K562 (cell line): ENCODE measurements around the gene PIM3. TPM values are rescaled to one million over a fixed set of nuclear protein-coding genes. Genes with fewer than 3 reads are reported as not detected.
A peak's percentile ranks its signal among the peaks of the same experiment; 100 is the strongest.

Experiments
- ATAC-seq: fragments of 200-7000 bp; cut with Tn5 transposase; 3 replicates; pipeline ENCODE4 v1.9.1; 2020; ENCODE audit warnings: moderate library complexity
- BruUV-seq: library from RNA; stranded (reverse); fragments of 400-500 nt; replicated peaks from 2 replicates; lab custom pipeline; 2021; lab: Mats Ljungman, UMichigan
- CTCF ChIA-PET: fragments of 300-600 bp; formaldehyde crosslinking; extraction: SDS; loops from one replicate; lab custom pipeline; 2021; ENCODE audit warnings: low intra/inter-chr PET ratio; lab: Yijun Ruan, JAX
- POLR2A ChIA-PET: fragments of 300-600, 350-650 bp; sonication (Branson Sonifier 250); formaldehyde crosslinking; extraction: SDS; loops from one replicate; lab custom pipeline; 2021; ENCODE audit warnings: antibody characterized with exemption, inconsistent platforms; lab: Yijun Ruan, JAX
- DNase-seq, 4 experiments: peaks; one replicate each; pipeline versions ENCODE4 v3.0.0 to v3.0.0-alpha.2; 2011 to 2018; ENCODE audit warnings: low spot score in 3 of 4, mixed read lengths in 3 of 4; ENCODE audit errors: extremely low read depth in 1 of 4
- FAIRE-seq: peaks from 2 replicates; lab custom pipeline; 2011; peaks lifted over from hg19 to GRCh38; lab: Jason Lieb, UNC
- H2AFZ ChIP-seq: 2 replicates; pipeline ENCODE4 v1.6.0; 2011; ENCODE audit warnings: low read depth, low read length, control low read depth, inconsistent platforms
- H3K27ac ChIP-seq: fragments of 200-600 bp; 3 replicates; pipeline ENCODE4 v1.8.0; 2011; ENCODE audit warnings: low read depth, mild to moderate bottlenecking, control low read depth, inconsistent platforms, low read length, moderate library complexity, mixed read lengths; ENCODE audit errors: extremely low read depth
- H3K27me3 ChIP-seq, 2 experiments: fragments of 300-600 bp in 1 of 2; 2 replicates in 1 of 2; 3 replicates in 1 of 2; pipeline versions ENCODE4 v1.6.0 to v1.8.0; 2011; ENCODE audit warnings: inconsistent platforms in 2 of 2, low read length in 2 of 2, mild to moderate bottlenecking in 1 of 2, mixed read lengths in 1 of 2, moderate library complexity in 1 of 2; ENCODE audit not compliant: control insufficient read depth in 2 of 2, insufficient read depth in 2 of 2
- H3K36me3 ChIP-seq: fragments of 300-600 bp; 3 replicates; pipeline ENCODE4 v1.8.0; 2011; ENCODE audit warnings: mild to moderate bottlenecking, low read length, inconsistent platforms; ENCODE audit not compliant: control insufficient read depth, insufficient read depth
- H3K4me1 ChIP-seq, 2 experiments: fragments of 200-600 bp in 1 of 2; replicated peaks in 1 of 2; 2 replicates in 1 of 2; 3 replicates in 1 of 2; pipeline versions ENCODE4 v1.5.1 to v1.8.0; 2011; ENCODE audit warnings: inconsistent platforms in 2 of 2, low read length in 2 of 2, mild to moderate bottlenecking in 1 of 2, mixed read lengths in 1 of 2, moderate library complexity in 1 of 2; ENCODE audit not compliant: control insufficient read depth in 2 of 2, insufficient read depth in 2 of 2
- H3K4me2 ChIP-seq: 2 replicates; pipeline ENCODE4 v1.6.1; 2011; ENCODE audit warnings: low read length, control low read depth, inconsistent platforms, mixed read lengths; ENCODE audit not compliant: insufficient read depth
- H3K4me3 ChIP-seq: fragments of 200-600 bp; sonication (generic), shearing (Covaris generic); 2 replicates; pipeline ENCODE4 v1.5.1; 2016; ENCODE audit warnings: control low read depth, inconsistent platforms
- H3K79me2 ChIP-seq: fragments of 200-600 bp; 3 replicates; pipeline ENCODE4 v1.8.0; 2011; ENCODE audit warnings: low read length, inconsistent platforms; ENCODE audit not compliant: control insufficient read depth, insufficient read depth
- H3K9ac ChIP-seq, 2 experiments: 2 replicates each; pipeline versions ENCODE4 v1.6.0 to v1.6.1; 2011; ENCODE audit warnings: low read depth in 2 of 2, low read length in 2 of 2, control low read depth in 1 of 2, inconsistent platforms in 1 of 2, mild to moderate bottlenecking in 1 of 2, mixed read lengths in 1 of 2; ENCODE audit not compliant: insufficient read depth in 1 of 2
- H3K9me1 ChIP-seq: one replicate; pipeline ENCODE4 v1.6.0; 2011; ENCODE audit warnings: inconsistent platforms, mild to moderate bottlenecking, low read length, moderate library complexity; ENCODE audit not compliant: control insufficient read depth, insufficient read depth
- H3K9me3 ChIP-seq: replicated peaks from 2 replicates; pipeline ENCODE4 v1.5.1; 2011; ENCODE audit warnings: low read depth, low read length, inconsistent platforms; ENCODE audit not compliant: control insufficient read depth, insufficient read depth
- H4K20me1 ChIP-seq: replicated peaks from 2 replicates; pipeline ENCODE4 v1.6.1; 2011; ENCODE audit warnings: low read length, inconsistent platforms, mixed read lengths; ENCODE audit not compliant: control insufficient read depth, insufficient read depth
- ELF1 ChIP-seq: fragments of 200-800 bp; sonication (Bioruptor generic); IDR thresholded peaks from 2 replicates; pipeline ENCODE4 v1.6.1; 2016; ENCODE audit warnings: missing genetic modification characterization, missing compliant biosample characterization
- HOXB6 ChIP-seq: fragments of 250-450 bp; sonication (Bioruptor Pico); IDR thresholded peaks from 2 replicates; pipeline ENCODE4 v1.5.1; 2022; ENCODE audit warnings: mild to moderate bottlenecking, borderline replicate concordance
- KDM1A ChIP-seq, 2 experiments: fragments of 450-650 bp; IDR thresholded peaks; 2 replicates each; pipeline ENCODE4 v1.6.1; 2016; ENCODE audit warnings: mild to moderate bottlenecking in 2 of 2
- ZNF695 ChIP-seq: fragments of 450-650 bp; formaldehyde crosslinking; IDR thresholded peaks from 2 replicates; pipeline ENCODE4 v1.4.0; 2020; ENCODE audit warnings: mild to moderate bottlenecking, moderate library complexity
- WGBS: fragments of 100-300 bp; shearing (Covaris generic); methylation state at CpG from one replicate; pipeline ENCODE4 v1.1.6; 2016; ENCODE audit warnings: low coverage, mixed read lengths; ENCODE audit not compliant: insufficient coverage; ENCODE audit errors: missing lambda C conversion rate; 5-methylcytosine and 5-hydroxymethylcytosine counted together
- in situ Hi-C: fragments of 300-500 bp; cut with MboI; formaldehyde crosslinking; loops from 4 replicates; pipeline ENCODE4 v1.15.0; 2018; ENCODE audit warnings: inconsistent platforms, mixed read lengths
- intact Hi-C: fragments of 100-400 bp; cut with micrococcal nuclease; formaldehyde crosslinking; loops from 2 replicates; pipeline ENCODE4 v1.14.2; 2022
- polyA plus RNA-seq, 8 experiments: library from polyadenylated mRNA; depleted of rRNA in 4 of 8; stranded (reverse) in 5 of 8; unstranded in 3 of 8; fragments of >200 nt; fragmentation: Nextera tagmentation in 2 of 8; fragmentation: Illumina TruSeq in 1 of 8; extraction: Ambion mirVana in 2 of 8; extraction: Trizol in 1 of 8; gene quantifications; 2 replicates each; pipeline versions ENCODE4 v1.2.1 to v1.2.3, GENCODE V29; 2011 to 2014; ENCODE audit warnings: inconsistent platforms in 1 of 8, missing spikeins in 1 of 8
- total RNA-seq, 7 experiments: library from RNA; depleted of rRNA in 6 of 7; stranded (reverse); fragments of >200 nt in 6 of 7; fragmentation: Illumina TruSeq in 2 of 7; extraction: Trizol in 2 of 7; gene quantifications; 2 replicates each; pipeline versions ENCODE4 v1.2.1 to v1.2.3, GENCODE V29; 2011 to 2021; ENCODE audit warnings: low replicate concordance in 1 of 7
- TF ChIP-seq, protein P1 (sequence below), 2 experiments: fragments of 450-650 bp in 1 of 2; sonication (generic) in 1 of 2; formaldehyde crosslinking; conservative IDR thresholded peaks; 2 replicates each; pipeline versions ENCODE4 v1.4.0 to v1.8.1; 2020 to 2022; ENCODE audit warnings: mild to moderate bottlenecking in 1 of 2, missing genetic modification reagents in 1 of 2

Gene PIM3
- total and polyA plus RNA-seq, 9 of the 15 experiments (the other 6 are each of a cell fraction or from before 2014, with no cell fraction given): 0.24 to 40.5 (median 5.3) TPM

DNA sequence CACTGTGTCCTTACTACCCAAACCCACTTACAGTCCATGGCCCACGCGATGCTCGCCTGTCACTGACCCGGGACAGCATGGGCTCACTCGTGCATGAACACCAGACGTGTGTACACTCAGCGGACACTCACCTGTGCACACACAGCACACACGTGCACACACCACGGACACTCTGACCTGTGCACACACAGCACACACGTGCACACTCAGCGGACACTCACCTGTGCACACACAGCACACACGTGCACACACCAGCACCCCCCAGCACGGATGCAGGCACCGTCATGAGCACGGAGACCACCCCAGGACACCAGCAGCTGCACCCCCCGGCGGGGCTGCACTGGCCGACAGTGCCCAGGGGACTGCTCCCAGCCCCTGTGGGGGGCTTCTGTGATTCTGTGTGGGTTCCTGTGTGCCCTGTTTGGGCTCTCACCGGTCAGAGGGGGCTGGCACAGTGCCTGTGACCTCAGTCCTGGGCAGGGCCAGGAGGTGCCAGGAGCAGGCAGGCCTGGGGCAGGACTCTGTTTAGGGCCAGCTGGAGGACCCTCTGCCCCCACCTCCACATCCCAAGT lies 21.9 kb upstream of the PIM3 start:
- ATAC-seq (no peak), FAIRE-seq (no peak), DNase-seq (no peak)
- no peak for TF ChIP-seq HOXB6 (CRISPR knock-in tag)
- no peak for TF ChIP-seq ZNF695 (CRISPR knock-in tag)
- no peak for TF ChIP-seq ELF1
- peak in 1 of 2 experiments; percentile 74; a peak in 1 of 4 replicates for TF ChIP-seq KDM1A (IDR thresholded peaks at IDR 0.05)
- TF ChIP-seq, protein P1, sequence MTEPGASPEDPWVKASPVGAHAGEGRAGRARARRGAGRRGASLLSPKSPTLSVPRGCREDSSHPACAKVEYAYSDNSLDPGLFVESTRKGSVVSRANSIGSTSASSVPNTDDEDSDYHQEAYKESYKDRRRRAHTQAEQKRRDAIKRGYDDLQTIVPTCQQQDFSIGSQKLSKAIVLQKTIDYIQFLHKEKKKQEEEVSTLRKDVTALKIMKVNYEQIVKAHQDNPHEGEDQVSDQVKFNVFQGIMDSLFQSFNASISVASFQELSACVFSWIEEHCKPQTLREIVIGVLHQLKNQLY (CRISPR knock-in tag; conservative IDR thresholded peaks at IDR 0.05): no peak
- in situ Hi-C loops: no loop called here
- Histone ChIP-seq H3K36me3 (no peaks in the 10 kb centered on the region), H3K9me3 (no peaks in the 10 kb centered on the region), H3K4me1 (peaks cover 20 to 66% of the 10 kb centered on the region in 2 experiments), H4K20me1 (no peaks in the 10 kb centered on the region), H3K9ac (0 out of 4 replicates have a peak overlapping the region, but pooled peaks of 1 of the 2 experiments have one; percentile 52), H3K27me3 (no peaks in the 10 kb centered on the region), H3K4me3 (no peak overlapping the region), H3K27ac (no peak overlapping the region), H3K9me1 (no peaks in the 10 kb centered on the region), H3K4me2 (no peak overlapping the region), H2AFZ (no peak overlapping the region), H3K79me2 (no peaks in the 10 kb centered on the region)
- CTCF ChIA-PET: no interaction called here
- no TSS peak for BruUV-seq
- intact Hi-C loops: no loop called here
- WGBS: 74% methylated on average over 9 of the region's 19 CpGs
- POLR2A ChIA-PET: no interaction called here
